Measurements from ENCODE around the gene POU6F2. TPM values are rescaled to one million over a fixed set of nuclear protein-coding genes. Genes with fewer than 3 reads are reported as not detected.

The POU6F2 gene
- total RNA-seq, 1 experiment from 2014 or later: 0.19 TPM

GRCh38 chr7:39091145-39091544, 113.4 kb downstream of the POU6F2 start:
- ChIA-PET CTCF (interaction anchor here (0.7 kb wide), 1 partner anchor 10 kb away, joined by 5 read pairs; no protein-coding TSS in a partner anchor), POLR2A (no interaction called here)
- Mint-ChIP-seq H3K4me3 (ENCODE audit: unreplicated experiment) (no peak overlapping the region), H3K27me3 (ENCODE audit: insufficient read depth, unreplicated experiment) (peaks cover 80% of the 10 kb centered on the region), H3K36me3 (ENCODE audit: insufficient read depth, unreplicated experiment) (no peaks in the 10 kb centered on the region), H3K4me1 (ENCODE audit: insufficient read depth, unreplicated experiment) (no peaks in the 10 kb centered on the region), H3K9me3 (ENCODE audit: unreplicated experiment) (no peaks in the 10 kb centered on the region), H3K27ac (ENCODE audit: low read depth, unreplicated experiment) (no peak overlapping the region)
- DNase-seq (ENCODE audit: unreplicated experiment): no peak
- intact Hi-C loops (cut with micrococcal nuclease): no loop called here
- TF ChIP-seq CTCF (IDR thresholded peaks at IDR 0.05; ENCODE audit: unreplicated experiment): no peak
- BruUV-seq (replicated peaks): no TSS peak

GRCh38 chr7:39091774-39092173, 114.1 kb downstream of the POU6F2 start:
- Mint-ChIP-seq H3K9me3 (ENCODE audit: unreplicated experiment) (no peaks in the 10 kb centered on the region), H3K36me3 (ENCODE audit: insufficient read depth, unreplicated experiment) (no peaks in the 10 kb centered on the region), H3K4me1 (ENCODE audit: insufficient read depth, unreplicated experiment) (no peaks in the 10 kb centered on the region), H3K4me3 (ENCODE audit: unreplicated experiment) (no peak overlapping the region), H3K27ac (ENCODE audit: low read depth, unreplicated experiment) (no peak overlapping the region), H3K27me3 (ENCODE audit: insufficient read depth, unreplicated experiment) (peaks cover 80% of the 10 kb centered on the region)
- DNase-seq (ENCODE audit: unreplicated experiment): no peak
- BruUV-seq (replicated peaks): no TSS peak
- CTCF ChIA-PET: interaction anchor here (0.6 to 0.8 kb wide), 2 partner anchors 16 to 366 kb away, joined by 3 to 4 read pairs; no protein-coding TSS in a partner anchor
- POLR2A ChIA-PET: no interaction called here
- TF ChIP-seq CTCF (IDR thresholded peaks at IDR 0.05; ENCODE audit: unreplicated experiment): no peak
- intact Hi-C loops (cut with micrococcal nuclease): no loop called here

GRCh38 chr7:39094731-39095130, 117.0 kb downstream of the POU6F2 start:
- ChIA-PET POLR2A (no interaction called here), CTCF (no interaction called here)
- H3K4me3 Mint-ChIP-seq (ENCODE audit: unreplicated experiment): no peak overlapping the region
- peaks cover 85% of the 10 kb centered on the region for H3K27me3 Mint-ChIP-seq (ENCODE audit: insufficient read depth, unreplicated experiment)
- no TSS peak for BruUV-seq (replicated peaks)
- intact Hi-C loops (cut with micrococcal nuclease): no loop called here
- no peak for TF ChIP-seq CTCF (IDR thresholded peaks at IDR 0.05; ENCODE audit: unreplicated experiment)
- H3K9me3 Mint-ChIP-seq (ENCODE audit: unreplicated experiment): no peaks in the 10 kb centered on the region
- no peak overlapping the region for H3K27ac Mint-ChIP-seq (ENCODE audit: low read depth, unreplicated experiment)
- no peak for DNase-seq (ENCODE audit: unreplicated experiment)
- H3K4me1 Mint-ChIP-seq (ENCODE audit: insufficient read depth, unreplicated experiment): no peaks in the 10 kb centered on the region
- no peaks in the 10 kb centered on the region for H3K36me3 Mint-ChIP-seq (ENCODE audit: insufficient read depth, unreplicated experiment)

GRCh38 chr7:39095875-39096619, 118.3 kb downstream of the POU6F2 start:
- H3K4me1 Mint-ChIP-seq (ENCODE audit: insufficient read depth, unreplicated experiment): no peaks in the 10 kb centered on the region
- H3K27me3 Mint-ChIP-seq (ENCODE audit: insufficient read depth, unreplicated experiment): peaks cover 93% of the 10 kb centered on the region
- H3K4me3 Mint-ChIP-seq (ENCODE audit: unreplicated experiment): no peak overlapping the region
- ChIA-PET CTCF (interaction anchor here (1.5 kb wide), 1 partner anchor 358 kb away, joined by 3 read pairs; no protein-coding TSS in a partner anchor), POLR2A (no interaction called here)
- H3K27ac Mint-ChIP-seq (ENCODE audit: low read depth, unreplicated experiment): no peak overlapping the region
- intact Hi-C loops (cut with micrococcal nuclease): no loop called here
- H3K36me3 Mint-ChIP-seq (ENCODE audit: insufficient read depth, unreplicated experiment): no peaks in the 10 kb centered on the region
- no peak for TF ChIP-seq CTCF (IDR thresholded peaks at IDR 0.05; ENCODE audit: unreplicated experiment)
- H3K9me3 Mint-ChIP-seq (ENCODE audit: unreplicated experiment): no peaks in the 10 kb centered on the region
- no TSS peak for BruUV-seq (replicated peaks)
- DNase-seq (ENCODE audit: unreplicated experiment): no peak

All from MCF 10A (cell line).